Breast epithelium (tissue), 4 donors: ENCODE measurements around the gene AARSD1. TPM values are rescaled to one million over a fixed set of nuclear protein-coding genes. Genes with fewer than 3 reads are reported as not detected.

Source experiments
- DNase-seq, 2 donors: peaks; one replicate each; pipeline ENCODE4 v3.0.0-alpha.2; 2019; ENCODE audit warnings: low spot score in 2 of 2
- H3K27ac ChIP-seq, 2 donors: fragments of 200-600 bp; sonication (generic) in 1 of 2; one replicate each; pipeline ENCODE4 v1.5.1; 2016 to 2019; ENCODE audit warnings: mild to moderate bottlenecking in 1 of 2
- H3K27me3 ChIP-seq, 2 donors: fragments of 200-600 bp; sonication (generic) in 1 of 2; one replicate each; pipeline versions ENCODE4 v1.5.1 to v1.6.0; 2017 to 2019; ENCODE audit warnings: control low read depth in 1 of 2, mild to moderate bottlenecking in 1 of 2
- H3K36me3 ChIP-seq: fragments of 200-600 bp; one replicate; pipeline ENCODE4 v1.5.1; 2019
- H3K4me1 ChIP-seq, 2 donors: fragments of 200-600 bp; sonication (generic); one replicate each; pipeline ENCODE4 v1.5.1; 2016 to 2019; ENCODE audit warnings: control low read depth in 1 of 2
- H3K4me3 ChIP-seq, 3 donors: fragments of 200-600 bp; sonication (generic); 1 replicate in 2 of 3; 2 replicates in 1 of 3; pipeline ENCODE4 v1.5.1; 2016 to 2019; ENCODE audit warnings: mild to moderate bottlenecking in 3 of 3, moderate library complexity in 2 of 3
- H3K9me3 ChIP-seq, 2 donors: fragments of 200-600 bp; sonication (generic) in 1 of 2; one replicate each; pipeline ENCODE4 v1.5.1; 2016 to 2019; ENCODE audit warnings: control low read depth in 1 of 2
- POLR2A ChIP-seq: fragments of 450-650 bp; IDR thresholded peaks from one replicate; pipeline ENCODE4 v1.6.1; 2016; ENCODE audit warnings: antibody characterized with exemption, mild to moderate bottlenecking, moderate library complexity
- POLR2AphosphoS5 ChIP-seq, 3 donors: sonication (generic); formaldehyde crosslinking; IDR thresholded peaks; one replicate each; pipeline ENCODE4 v1.6.1; 2017; ENCODE audit warnings: antibody characterized with exemption in 3 of 3
- intact Hi-C: fragments of 100-400 bp; cut with DNase I; formaldehyde crosslinking; loops from one replicate; pipeline ENCODE4 v1.15.1; 2023; ENCODE audit warnings: low total_unique reads
- total RNA-seq, 3 donors: library from RNA; depleted of rRNA; stranded (reverse); fragments of >200 nt; gene quantifications; one replicate each; pipeline ENCODE4 v1.1.0, GENCODE V29; 2016
- TF ChIP-seq, protein P1 (sequence below), 3 donors: fragments of 450-650 bp; IDR thresholded peaks; one replicate each; pipeline ENCODE4 v1.5.1; 2016 to 2017; ENCODE audit warnings: antibody characterized with exemption in 3 of 3, mild to moderate bottlenecking in 3 of 3, moderate library complexity in 3 of 3

AARSD1 gene
- total RNA-seq, 3 donors from 2014 or later: 25.3 to 34.7 (median 26.5) TPM

DNA sequence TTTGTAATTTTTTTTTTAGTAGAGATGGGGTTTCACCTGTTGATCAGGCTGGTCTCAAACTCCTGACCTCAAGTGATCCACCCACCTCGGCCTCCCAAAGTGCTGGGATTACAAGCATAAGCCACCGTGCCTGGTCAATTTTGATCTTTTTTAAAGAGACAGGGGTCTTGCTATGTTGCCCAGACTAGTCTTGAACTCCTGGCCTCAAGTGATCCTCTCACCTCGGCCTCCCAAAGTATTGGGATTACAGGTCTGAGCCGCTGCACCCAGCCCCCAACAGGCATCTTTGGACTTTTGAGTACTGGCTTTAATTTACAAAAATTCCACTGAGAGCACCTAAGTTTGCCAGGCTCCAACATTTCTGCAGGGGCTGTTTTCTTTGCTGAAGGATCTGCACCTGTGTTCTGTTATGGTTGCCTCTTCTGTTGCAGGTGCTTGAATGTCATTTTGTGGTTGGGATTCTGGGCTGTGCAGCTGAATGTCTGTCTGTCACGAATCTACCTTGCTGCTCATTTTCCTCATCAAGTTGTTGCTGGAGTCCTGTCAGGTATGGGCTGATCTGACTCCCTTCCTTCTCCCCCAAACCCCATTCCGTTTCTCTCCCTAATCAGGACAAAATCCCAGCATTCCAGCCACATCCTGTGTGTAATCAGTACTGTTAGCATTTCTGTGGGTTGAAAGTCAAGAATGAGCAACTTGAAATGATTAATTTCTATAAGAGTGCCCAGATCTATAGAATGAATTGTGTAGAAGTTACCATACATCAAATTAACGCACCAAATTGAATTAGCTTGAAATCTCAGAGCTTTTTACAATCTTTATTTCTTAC, 55.2 kb downstream of the AARSD1 start:
- Histone ChIP-seq H3K36me3 (no peaks in the 10 kb centered on the region), H3K27me3 (peaks cover 0 to 5% of the 10 kb centered on the region in 2 donors), H3K9me3 (no peaks in the 10 kb centered on the region), H3K4me3 (no peak overlapping the region), H3K4me1 (no peaks in the 10 kb centered on the region), H3K27ac (no peak overlapping the region)
- no peak for DNase-seq
- intact Hi-C loops: loop anchor here (5.0 kb wide), 1 partner anchor 1092 kb away; no protein-coding TSS in a partner anchor
- TF ChIP-seq, protein P1, sequence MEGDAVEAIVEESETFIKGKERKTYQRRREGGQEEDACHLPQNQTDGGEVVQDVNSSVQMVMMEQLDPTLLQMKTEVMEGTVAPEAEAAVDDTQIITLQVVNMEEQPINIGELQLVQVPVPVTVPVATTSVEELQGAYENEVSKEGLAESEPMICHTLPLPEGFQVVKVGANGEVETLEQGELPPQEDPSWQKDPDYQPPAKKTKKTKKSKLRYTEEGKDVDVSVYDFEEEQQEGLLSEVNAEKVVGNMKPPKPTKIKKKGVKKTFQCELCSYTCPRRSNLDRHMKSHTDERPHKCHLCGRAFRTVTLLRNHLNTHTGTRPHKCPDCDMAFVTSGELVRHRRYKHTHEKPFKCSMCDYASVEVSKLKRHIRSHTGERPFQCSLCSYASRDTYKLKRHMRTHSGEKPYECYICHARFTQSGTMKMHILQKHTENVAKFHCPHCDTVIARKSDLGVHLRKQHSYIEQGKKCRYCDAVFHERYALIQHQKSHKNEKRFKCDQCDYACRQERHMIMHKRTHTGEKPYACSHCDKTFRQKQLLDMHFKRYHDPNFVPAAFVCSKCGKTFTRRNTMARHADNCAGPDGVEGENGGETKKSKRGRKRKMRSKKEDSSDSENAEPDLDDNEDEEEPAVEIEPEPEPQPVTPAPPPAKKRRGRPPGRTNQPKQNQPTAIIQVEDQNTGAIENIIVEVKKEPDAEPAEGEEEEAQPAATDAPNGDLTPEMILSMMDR (IDR thresholded peaks at IDR 0.05): no peak
- TF ChIP-seq POLR2AphosphoS5 (IDR thresholded peaks at IDR 0.05): no peak

DNA sequence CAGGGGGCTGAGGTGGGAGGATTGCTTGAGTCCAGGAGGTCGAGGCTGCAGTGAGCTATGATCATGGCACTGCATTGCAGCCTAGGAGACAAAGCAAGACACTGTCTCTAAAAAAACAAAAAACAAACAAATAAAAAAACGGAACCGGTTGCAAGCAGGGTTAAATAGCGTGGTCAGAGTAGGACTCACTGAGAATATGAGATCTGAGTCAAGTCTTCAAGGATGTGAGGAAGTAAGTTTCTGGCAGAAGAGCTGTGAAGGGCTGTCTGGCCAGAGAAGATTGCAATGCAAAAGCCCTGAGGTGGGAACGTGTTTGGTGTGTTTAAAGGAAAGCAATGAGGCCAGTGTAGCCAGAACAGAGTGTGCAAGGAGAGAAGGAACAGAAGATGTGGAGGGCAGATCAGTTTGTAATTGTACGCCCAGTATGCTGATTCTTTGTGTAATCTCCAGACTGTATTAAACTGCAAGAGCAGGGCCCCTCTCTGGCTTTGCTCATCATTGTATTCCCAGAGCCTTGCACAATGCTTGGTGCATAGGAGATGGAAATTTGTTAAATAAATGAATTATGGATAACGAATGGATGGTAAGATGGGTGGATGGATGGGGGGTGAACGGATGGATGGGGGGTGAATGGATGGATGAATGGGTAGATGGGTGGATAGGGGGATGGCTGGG, 57.3 kb downstream of the AARSD1 start:
- intact Hi-C loops: loop anchor here (5.0 kb wide), 1 partner anchor 1090 kb away; no protein-coding TSS in a partner anchor
- H3K36me3 ChIP-seq: no peaks in the 10 kb centered on the region
- no peak overlapping the region for H3K27ac ChIP-seq
- no peak for DNase-seq
- peaks cover 0 to 5% of the 10 kb centered on the region in 2 donors for H3K27me3 ChIP-seq
- no peaks in the 10 kb centered on the region for H3K9me3 ChIP-seq
- TF ChIP-seq POLR2A: no peak
- TF ChIP-seq, protein P1 (IDR thresholded peaks at IDR 0.05): no peak
- no peak for TF ChIP-seq POLR2AphosphoS5 (IDR thresholded peaks at IDR 0.05)
- H3K4me3 ChIP-seq: no peak overlapping the region
- H3K4me1 ChIP-seq: no peaks in the 10 kb centered on the region

DNA sequence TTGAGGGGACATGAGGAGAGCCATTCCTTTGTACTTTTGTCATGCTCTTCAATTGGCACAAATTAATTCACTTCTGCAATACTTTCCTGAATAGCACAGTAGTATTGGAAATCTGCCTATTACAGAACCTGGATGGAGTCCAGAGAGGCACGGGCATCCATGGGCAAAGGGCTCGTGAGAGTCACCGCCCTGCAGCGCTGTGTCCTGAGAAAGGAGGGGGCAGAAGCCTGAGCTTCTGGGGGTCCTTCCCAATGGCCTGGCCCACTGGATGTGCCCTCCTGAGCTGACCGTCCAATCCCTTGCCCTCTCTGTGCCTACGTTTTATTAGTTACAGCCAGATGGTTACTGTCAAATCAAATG, 60.2 kb downstream of the AARSD1 start:
- no peaks in the 10 kb centered on the region for H3K36me3 ChIP-seq
- no peak for DNase-seq
- TF ChIP-seq POLR2A: no peak
- TF ChIP-seq, protein P1 (IDR thresholded peaks at IDR 0.05): no peak
- TF ChIP-seq POLR2AphosphoS5 (IDR thresholded peaks at IDR 0.05): no peak
- intact Hi-C loops: no loop called here
- no peaks in the 10 kb centered on the region for H3K4me1 ChIP-seq
- no peak overlapping the region for H3K4me3 ChIP-seq
- peaks cover 0 to 11% of the 10 kb centered on the region in 2 donors for H3K27me3 ChIP-seq
- H3K9me3 ChIP-seq: no peaks in the 10 kb centered on the region
- no peak overlapping the region for H3K27ac ChIP-seq

DNA sequence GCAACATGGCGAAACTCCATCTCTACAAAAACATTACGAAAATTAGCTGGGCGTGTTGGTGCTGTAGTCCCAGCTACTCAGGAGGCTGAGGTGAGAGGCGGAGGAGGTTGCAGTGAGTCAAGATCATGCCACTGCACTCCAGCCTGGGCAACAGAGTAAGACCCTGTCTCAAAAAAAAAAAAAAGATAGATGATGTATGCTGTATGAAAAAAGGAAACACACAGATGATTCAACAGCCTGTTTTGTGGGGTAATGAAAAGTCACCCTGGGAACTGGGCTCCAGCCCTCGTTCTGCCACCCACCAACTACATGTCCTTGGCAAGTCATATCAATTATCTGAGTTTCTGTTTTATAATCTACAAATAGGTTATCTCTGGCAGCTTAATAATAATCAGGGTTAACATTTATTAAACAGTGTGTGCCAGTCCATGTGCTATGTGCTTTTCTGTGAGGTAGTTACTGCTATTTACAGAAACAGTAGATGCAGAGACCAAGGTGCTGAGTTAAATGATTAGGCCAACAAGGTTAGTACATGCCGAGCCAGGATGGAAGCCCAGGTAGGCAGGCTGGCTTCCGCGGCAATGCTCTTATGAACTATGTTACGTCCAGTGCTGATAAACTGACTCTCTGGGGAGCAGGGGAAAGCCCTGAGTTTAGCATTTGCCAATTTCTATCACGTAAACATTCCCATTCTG, 62.6 kb downstream of the AARSD1 start:
- no peaks in the 10 kb centered on the region for H3K36me3 ChIP-seq
- H3K27me3 ChIP-seq: peaks cover 0 to 6% of the 10 kb centered on the region in 2 donors
- H3K4me1 ChIP-seq: no peaks in the 10 kb centered on the region
- H3K27ac ChIP-seq: no peak overlapping the region
- no peaks in the 10 kb centered on the region for H3K9me3 ChIP-seq
- DNase-seq: no peak
- TF ChIP-seq POLR2A (no peak), POLR2AphosphoS5 (IDR thresholded peaks at IDR 0.05) (no peak)
- TF ChIP-seq, protein P1 (IDR thresholded peaks at IDR 0.05): no peak
- intact Hi-C loops: no loop called here
- no peak overlapping the region for H3K4me3 ChIP-seq

Other genes with a start within 250 kb of the AARSD1 start
- 10 to 100 TPM; 50.8 to 91.1 (median 70.1) TPM for gene EZH1, start 219.4 kb downstream of the AARSD1 start, total RNA-seq
- gene RAMP2, start 203.2 kb downstream of the AARSD1 start, total RNA-seq: 100 to 1,000 TPM in 1 of 3 donors, 10 to 100 TPM in 2; 17.9 to 245 (median 29.5) TPM
- 10 to 100 TPM; 53.4 to 70.4 (median 61.9) TPM for gene VPS25, start 191.0 kb downstream of the AARSD1 start, total RNA-seq
- gene WNK4, start 183.8 kb downstream of the AARSD1 start, total RNA-seq: 1 to 10 TPM in 1 of 3 donors, under 1 TPM in 2; 0.16 to 4.1 (median 0.66) TPM
- 10 to 100 TPM; 52.6 to 74.1 (median 72.8) TPM for gene COA3, start 165.8 kb downstream of the AARSD1 start, total RNA-seq
- gene CNTD1, start 165.6 kb downstream of the AARSD1 start, total RNA-seq: under 1 TPM in 1 of 3 donors, not detected in 2; 0.59 TPM
- gene BECN1, start 140.2 kb downstream of the AARSD1 start, total RNA-seq: 100 to 1,000 TPM in 1 of 3 donors, 10 to 100 TPM in 2; 88.5 to 139 (median 89.0) TPM
- 10 to 100 TPM; 59.3 to 74.7 (median 73.9) TPM for gene PSME3, start 131.1 kb downstream of the AARSD1 start, total RNA-seq
- gene AOC2, start 119.9 kb downstream of the AARSD1 start, total RNA-seq: 10 to 100 TPM in 1 of 3 donors, 1 to 10 TPM in 2; 1.8 to 11.8 (median 2.3) TPM
- 100 to 1,000 TPM in 1 of 3 donors, 10 to 100 TPM in 2; 16.2 to 247 (median 25.6) TPM for gene AOC3, start 113.3 kb downstream of the AARSD1 start, total RNA-seq
- not detected for gene G6PC1, start 63.7 kb downstream of the AARSD1 start, total RNA-seq
- under 1 TPM in 2 of 3 donors, not detected in 1; 0.44 to 0.66 TPM for gene PTGES3L, start 15.6 kb upstream of the AARSD1 start, total RNA-seq
- 10 to 100 TPM in 2 of 3 donors, 1 to 10 TPM in 1; 8.6 to 25.8 (median 22.3) TPM for gene RUNDC1, start 16.1 kb upstream of the AARSD1 start, total RNA-seq
- 1,000 to 10,000 TPM; 1,150 to 3,519 (median 1,958) TPM for gene RPL27, start 34.0 kb upstream of the AARSD1 start, total RNA-seq
- 10 to 100 TPM; 16.2 to 42.3 (median 31.0) TPM for gene IFI35, start 42.3 kb upstream of the AARSD1 start, total RNA-seq
- gene VAT1, start 57.9 kb upstream of the AARSD1 start, total RNA-seq: 100 to 1,000 TPM; 125 to 402 (median 173) TPM
- 1 to 10 TPM in 2 of 3 donors, under 1 TPM in 1; 0.16 to 2.0 (median 1.3) TPM for gene RND2, start 60.8 kb upstream of the AARSD1 start, total RNA-seq
- gene BRCA1, start 160.9 kb upstream of the AARSD1 start, total RNA-seq: 1 to 10 TPM; 5.2 to 8.9 (median 7.4) TPM
- gene NBR1, start 206.8 kb upstream of the AARSD1 start, total RNA-seq: 100 to 1,000 TPM in 1 of 3 donors, 10 to 100 TPM in 2; 90.1 to 131 (median 92.1) TPM
- gene TMEM106A, start 247.4 kb upstream of the AARSD1 start, total RNA-seq: 1 to 10 TPM; 5.9 to 9.1 (median 7.9) TPM